Esophagus muscularis mucosa (tissue), 4 donors: ENCODE data around the gene SLC25A47. TPM values are rescaled to one million over a fixed set of nuclear protein-coding genes. Genes with fewer than 3 reads are reported as not detected.

Experiments
- DNase-seq: peaks from one replicate; pipeline ENCODE4 v3.0.0-alpha.2; 2017; ENCODE audit errors: extremely low spot score
- H3K27ac ChIP-seq, 4 donors: fragments of 200-600 bp; sonication (generic); replicated peaks in 1 of 4; 1 replicate in 3 of 4; 2 replicates in 1 of 4; pipeline ENCODE4 v1.5.1; 2016 to 2019; ENCODE audit warnings: mild to moderate bottlenecking in 1 of 4
- H3K27me3 ChIP-seq, 4 donors: fragments of 200-600 bp; sonication (generic); one replicate each; pipeline versions ENCODE4 v1.5.1 to v1.6.0; 2016 to 2019
- H3K36me3 ChIP-seq, 4 donors: fragments of 200-600 bp; sonication (generic); one replicate each; pipeline ENCODE4 v1.5.1; 2016 to 2019
- H3K4me1 ChIP-seq, 4 donors: fragments of 200-600 bp; sonication (generic); one replicate each; pipeline ENCODE4 v1.5.1; 2016 to 2019
- H3K4me3 ChIP-seq, 4 donors: fragments of 200-600 bp; sonication (generic); 1 replicate in 2 of 4; 2 replicates in 2 of 4; pipeline ENCODE4 v1.5.1; 2016 to 2019; ENCODE audit warnings: mild to moderate bottlenecking in 4 of 4, moderate library complexity in 1 of 4
- H3K9me3 ChIP-seq, 4 donors: fragments of 200-600 bp; sonication (generic); 1 replicate in 3 of 4; 2 replicates in 1 of 4; pipeline ENCODE4 v1.5.1; 2016 to 2019
- CTCF ChIP-seq, 3 experiments: fragments of 200-600 bp in 2 of 3; fragments of 450-650 bp in 1 of 3; sonication (generic) in 2 of 3; IDR thresholded peaks; one replicate each; pipeline ENCODE4 v1.5.1; 2017 to 2019; ENCODE audit warnings: antibody characterized with exemption in 3 of 3, mild to moderate bottlenecking in 2 of 3, moderate library complexity in 1 of 3
- EP300 ChIP-seq: sonication (generic); formaldehyde crosslinking; IDR thresholded peaks from one replicate; pipeline ENCODE4 v1.6.1; 2017; ENCODE audit warnings: antibody characterized with exemption
- POLR2A ChIP-seq: fragments of 450-650 bp; IDR thresholded peaks from one replicate; pipeline ENCODE4 v1.6.1; 2017; ENCODE audit warnings: antibody characterized with exemption, moderate library complexity, mild to moderate bottlenecking, low read depth
- POLR2AphosphoS5 ChIP-seq, 2 donors: sonication (generic); formaldehyde crosslinking; IDR thresholded peaks; one replicate each; pipeline ENCODE4 v1.6.1; 2017; ENCODE audit warnings: antibody characterized with exemption in 2 of 2
- WGBS: methylation state at CpG from one replicate; pipeline ENCODE4 v1.1.5; 2018; 5-methylcytosine and 5-hydroxymethylcytosine counted together
- intact Hi-C: fragments of 100-400 bp; cut with DNase I; formaldehyde crosslinking; loops from one replicate; pipeline ENCODE4 v1.15.1; 2023
- total RNA-seq, 4 donors: library from RNA; depleted of rRNA; stranded (reverse); fragments of >200 nt; gene quantifications; one replicate each; pipeline versions ENCODE4 v1.1.0 to v1.2.1, GENCODE V29; 2016

SLC25A47 gene
- not detected for total RNA-seq

- Histone ChIP-seq H3K4me1 (peaks cover 2 to 6% (median 5%) of the 10 kb centered on the region in 4 donors), H3K36me3 (no peaks in the 10 kb centered on the region), H3K4me3 (no peak within 1 kb of the TSS), H3K27me3 (no peaks in the 10 kb centered on the region), H3K9me3 (no peaks in the 10 kb centered on the region), H3K27ac (no peak within 1 kb of the TSS)
- WGBS, result 93% methylated on average over 8 of the region's 16 CpGs
- DNase-seq, result no peak
- intact Hi-C loops, result no loop called here
- TF ChIP-seq EP300 (no peak), POLR2AphosphoS5 (IDR thresholded peaks at IDR 0.05) (no peak), POLR2A (no peak), CTCF (IDR thresholded peaks at IDR 0.05) (no peak)
Observed at GRCh38 chr14:100323121-100323941, at the start of gene SLC25A47. TSS of gene SLC25A47 (plus strand) at chr14:100323339. CDS start at chr14:100323415, 76 bp downstream.

- no peaks in the 10 kb centered on the region for H3K27me3 ChIP-seq
- no peaks in the 10 kb centered on the region for H3K9me3 ChIP-seq
- no peak overlapping the region for H3K4me3 ChIP-seq
- intact Hi-C loops, result no loop called here
- peaks cover 7 to 47% (median 36%) of the 10 kb centered on the region in 4 donors for H3K4me1 ChIP-seq
- DNase-seq, result no peak
- peaks cover 0 to 26% (median 19%) of the 10 kb centered on the region in 4 donors for H3K36me3 ChIP-seq
- WGBS, result 96% methylated on average over 4 of the region's 4 CpGs
- no peak for TF ChIP-seq EP300
- no peak for TF ChIP-seq CTCF (IDR thresholded peaks at IDR 0.05)
- no peak for TF ChIP-seq POLR2AphosphoS5 (IDR thresholded peaks at IDR 0.05)
- TF ChIP-seq POLR2A, result no peak
- H3K27ac ChIP-seq, result no peak overlapping the region
Observed at GRCh38 chr14:100274250-100274649, 48.9 kb upstream of the SLC25A47 start.

- H3K4me3 ChIP-seq, result no peak overlapping the region
- no peak overlapping the region for H3K27ac ChIP-seq
- peaks cover 7 to 51% (median 37%) of the 10 kb centered on the region in 4 donors for H3K4me1 ChIP-seq
- H3K36me3 ChIP-seq, result peaks cover 0 to 31% (median 19%) of the 10 kb centered on the region in 4 donors
- WGBS, result 62% methylated on average over 7 of the region's 7 CpGs
- intact Hi-C loops, result no loop called here
- no peak for DNase-seq
- H3K9me3 ChIP-seq, result no peaks in the 10 kb centered on the region
- TF ChIP-seq CTCF (IDR thresholded peaks at IDR 0.05) (no peak), POLR2A (no peak), POLR2AphosphoS5 (IDR thresholded peaks at IDR 0.05) (no peak)
- no peaks in the 10 kb centered on the region for H3K27me3 ChIP-seq
Observed at GRCh38 chr14:100275214-100275613, 47.9 kb upstream of the SLC25A47 start.

GRCh38 chr14:100278702-100279101 lies 44.4 kb upstream of the SLC25A47 start:
- no peak overlapping the region for H3K4me3 ChIP-seq
- H3K4me1 ChIP-seq, result peaks cover 7 to 53% (median 34%) of the 10 kb centered on the region in 4 donors
- H3K9me3 ChIP-seq, result no peaks in the 10 kb centered on the region
- no peak for DNase-seq
- WGBS, result 67% methylated on average over 7 of the region's 8 CpGs
- peaks cover 0 to 39% (median 19%) of the 10 kb centered on the region in 4 donors for H3K36me3 ChIP-seq
- intact Hi-C loops, result no loop called here
- H3K27me3 ChIP-seq, result no peaks in the 10 kb centered on the region
- TF ChIP-seq CTCF (IDR thresholded peaks at IDR 0.05) (no peak), EP300 (no peak), POLR2A (no peak), POLR2AphosphoS5 (IDR thresholded peaks at IDR 0.05) (no peak)
- no peak overlapping the region for H3K27ac ChIP-seq
